SJSA1 (cell line): ENCODE results near the gene FOSB. TPM values are rescaled to one million over a fixed set of nuclear protein-coding genes. Genes with fewer than 3 reads are reported as not detected.
"Not testable (repeated sequence)": the region's sequence is repeated elsewhere in the genome, so short reads cannot be mapped to it uniquely, and the experiment has no call there.

ENCODE experiments used
- DNase-seq, 2 experiments: peaks; one replicate each; pipeline ENCODE4 v3.0.0-alpha.2; 2015 to 2020; ENCODE audit warnings: low spot score in 2 of 2, low read depth in 1 of 2
- H3K27ac ChIP-seq: fragments of 250-450 bp; sonication (Bioruptor Pico); 2 replicates; pipeline ENCODE4 v1.5.1; 2020; ENCODE audit warnings: mild to moderate bottlenecking, moderate library complexity
- H3K27me3 ChIP-seq: fragments of 250-450 bp; sonication (Bioruptor Pico); replicated peaks from 2 replicates; pipeline ENCODE4 v1.5.1; 2020; ENCODE audit warnings: mild to moderate bottlenecking, moderate library complexity
- H3K36me3 ChIP-seq: fragments of 250-450 bp; sonication (Bioruptor Pico); 2 replicates; pipeline ENCODE4 v1.5.1; 2020; ENCODE audit warnings: mild to moderate bottlenecking
- H3K4me1 ChIP-seq: fragments of 250-450 bp; sonication (Bioruptor Pico); replicated peaks from 2 replicates; pipeline ENCODE4 v1.6.1; 2021; ENCODE audit warnings: mild to moderate bottlenecking
- H3K4me3 ChIP-seq: fragments of 250-450 bp; sonication (Bioruptor Pico); 2 replicates; pipeline ENCODE4 v1.5.1; 2020; ENCODE audit warnings: mild to moderate bottlenecking
- H3K9me3 ChIP-seq: fragments of 250-450 bp; sonication (Bioruptor Pico); replicated peaks from 2 replicates; pipeline ENCODE4 v1.5.1; 2020; ENCODE audit warnings: mild to moderate bottlenecking
- total RNA-seq: library from RNA; depleted of rRNA; stranded (reverse); fragments of >200 nt; shearing (Covaris generic); gene quantifications from 2 replicates; pipeline ENCODE4 v1.2.3, GENCODE V29; 2014; rRNA removed

FOSB gene
- total RNA-seq, result 1.1 TPM in 1 of 2 replicates, not detected in the other

DNA sequence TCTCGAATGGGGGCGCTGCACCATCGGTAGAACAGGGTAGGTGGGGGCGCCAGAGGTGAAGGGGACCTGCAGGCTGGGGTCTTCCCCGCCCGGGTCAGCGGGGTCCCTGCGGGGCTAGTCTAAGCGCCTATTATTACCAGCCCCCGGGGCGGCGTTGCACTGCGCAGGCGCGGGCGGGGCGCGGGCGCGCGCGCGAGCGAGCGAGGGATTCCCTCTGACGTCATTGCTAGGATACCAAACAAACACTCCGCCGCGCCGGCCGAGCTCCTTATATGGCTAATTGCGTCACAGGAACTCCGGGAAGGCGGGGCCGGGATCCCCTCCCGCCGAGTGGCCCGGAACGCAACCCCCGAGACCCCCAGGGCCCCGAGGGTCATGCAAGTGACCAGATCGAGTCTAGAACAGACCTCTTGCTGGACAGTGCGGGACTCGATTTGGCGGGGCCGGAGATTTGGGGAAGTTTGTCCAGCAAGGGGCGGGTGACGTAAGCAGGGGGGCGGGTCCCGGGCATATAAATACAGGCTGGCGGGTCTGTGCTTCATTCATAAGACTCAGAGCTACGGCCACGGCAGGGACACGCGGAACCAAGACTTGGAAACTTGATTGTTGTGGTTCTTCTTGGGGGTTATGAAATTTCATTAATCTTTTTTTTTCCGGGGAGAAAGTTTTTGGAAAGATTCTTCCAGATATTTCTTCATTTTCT lies at the start of gene FOSB:
Gene FOSB (plus strand): TSS at position 541 of the 703 bp plus-strand sequence. CDS start 591 bp downstream, outside the sequence.
- DNase-seq, result peak; percentile 93 to 95
- peak within 1 kb of the TSS; percentile 90 for H3K27ac ChIP-seq
- H3K4me3 ChIP-seq, result peak within 1 kb of the TSS; percentile 49
- no peaks in the 10 kb centered on the region for H3K9me3 ChIP-seq
- H3K4me1 ChIP-seq, result peaks cover 24% of the 10 kb centered on the region
- no peaks in the 10 kb centered on the region for H3K27me3 ChIP-seq
- H3K36me3 ChIP-seq, result no peaks in the 10 kb centered on the region

DNA sequence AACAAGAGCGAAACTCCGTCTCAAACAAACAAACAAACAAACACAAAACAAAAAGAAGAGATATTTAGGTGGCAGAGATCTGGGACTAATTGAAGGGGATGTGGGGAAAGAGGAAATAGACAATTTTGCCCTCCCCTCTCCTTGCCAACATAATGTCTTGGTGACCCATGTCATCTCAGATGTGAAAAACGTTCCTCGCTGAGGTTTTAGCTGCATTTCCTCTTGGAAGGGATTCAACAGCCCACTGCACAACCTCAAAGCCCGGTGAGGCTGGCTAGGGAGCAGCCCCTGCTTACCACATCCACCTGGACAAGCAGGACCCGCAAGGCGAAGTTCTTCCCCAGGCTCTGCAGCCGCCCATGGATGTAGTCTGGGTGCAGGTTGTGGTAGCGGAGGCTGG lies 49.0 kb upstream of the FOSB start:
- Histone ChIP-seq H3K4me1 (peaks cover 6% of the 10 kb centered on the region), H3K9me3 (no peaks in the 10 kb centered on the region), H3K4me3 (no peak overlapping the region), H3K36me3 (peaks cover 71% of the 10 kb centered on the region), H3K27ac (no peak overlapping the region), H3K27me3 (no peaks in the 10 kb centered on the region)
- no peak for DNase-seq

GRCh38 chr19:45419396-45419795 lies 48.4 kb upstream of the FOSB start:
- Histone ChIP-seq H3K9me3 (no peaks in the 10 kb centered on the region), H3K27me3 (no peaks in the 10 kb centered on the region), H3K27ac (no peak overlapping the region), H3K4me3 (no peak overlapping the region), H3K36me3 (peaks cover 65% of the 10 kb centered on the region), H3K4me1 (peaks cover 11% of the 10 kb centered on the region)
- no peak for DNase-seq

- Histone ChIP-seq H3K27ac (no peak overlapping the region), H3K4me3 (no peak overlapping the region), H3K36me3 (peaks cover 60% of the 10 kb centered on the region)
Observed at GRCh38 chr19:45419895-45420294, 47.9 kb upstream of the FOSB start.

DNA sequence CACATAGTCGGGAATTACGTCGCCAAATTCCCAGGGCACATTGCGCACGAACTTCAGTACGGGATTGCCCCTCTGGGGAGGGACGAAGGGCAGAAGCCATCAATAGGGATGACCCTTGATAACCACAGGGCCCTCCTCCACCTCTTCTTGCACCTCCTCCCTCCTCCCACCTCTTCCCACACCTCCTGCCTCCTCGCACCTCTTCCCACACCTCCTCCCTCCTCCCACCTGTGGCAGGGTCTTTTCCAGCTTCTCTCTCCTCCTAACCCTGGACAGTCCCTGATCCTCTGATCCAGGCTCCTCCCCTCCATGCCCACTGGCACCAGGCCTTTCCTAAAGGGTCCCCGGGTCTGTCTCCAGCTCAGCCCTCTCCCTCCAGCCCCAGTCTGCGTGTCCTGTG lies 47.4 kb upstream of the FOSB start:
- Histone ChIP-seq H3K4me3 (no peak overlapping the region), H3K4me1 (peaks cover 16% of the 10 kb centered on the region), H3K36me3 (peaks cover 59% of the 10 kb centered on the region), H3K9me3 (no peaks in the 10 kb centered on the region), H3K27me3 (no peaks in the 10 kb centered on the region), H3K27ac (no peak overlapping the region)
- no peak for DNase-seq

More at GRCh38 chr19:45419895-45420294, 47.9 kb upstream of the FOSB start:
- DNase-seq, result no peak
- Histone ChIP-seq H3K27me3 (no peaks in the 10 kb centered on the region), H3K4me1 (peaks cover 11% of the 10 kb centered on the region), H3K9me3 (no peaks in the 10 kb centered on the region)

- H3K9me3 ChIP-seq, result no peaks in the 10 kb centered on the region
- peaks cover 21% of the 10 kb centered on the region for H3K4me1 ChIP-seq
- DNase-seq, result no peak
- H3K27me3 ChIP-seq, result no peaks in the 10 kb centered on the region
- H3K27ac ChIP-seq, result no peak overlapping the region
- no peak overlapping the region for H3K4me3 ChIP-seq
- peaks cover 55% of the 10 kb centered on the region for H3K36me3 ChIP-seq
Observed at GRCh38 chr19:45420871-45421270, 46.9 kb upstream of the FOSB start.

- Histone ChIP-seq H3K27me3 (no peaks in the 10 kb centered on the region), H3K27ac (no peak overlapping the region), H3K4me1 (peaks cover 21% of the 10 kb centered on the region), H3K9me3 (no peaks in the 10 kb centered on the region), H3K36me3 (peaks cover 50% of the 10 kb centered on the region), H3K4me3 (no peak overlapping the region)
- no peak for DNase-seq
Observed at GRCh38 chr19:45421947-45422498, 45.8 kb upstream of the FOSB start.

DNA sequence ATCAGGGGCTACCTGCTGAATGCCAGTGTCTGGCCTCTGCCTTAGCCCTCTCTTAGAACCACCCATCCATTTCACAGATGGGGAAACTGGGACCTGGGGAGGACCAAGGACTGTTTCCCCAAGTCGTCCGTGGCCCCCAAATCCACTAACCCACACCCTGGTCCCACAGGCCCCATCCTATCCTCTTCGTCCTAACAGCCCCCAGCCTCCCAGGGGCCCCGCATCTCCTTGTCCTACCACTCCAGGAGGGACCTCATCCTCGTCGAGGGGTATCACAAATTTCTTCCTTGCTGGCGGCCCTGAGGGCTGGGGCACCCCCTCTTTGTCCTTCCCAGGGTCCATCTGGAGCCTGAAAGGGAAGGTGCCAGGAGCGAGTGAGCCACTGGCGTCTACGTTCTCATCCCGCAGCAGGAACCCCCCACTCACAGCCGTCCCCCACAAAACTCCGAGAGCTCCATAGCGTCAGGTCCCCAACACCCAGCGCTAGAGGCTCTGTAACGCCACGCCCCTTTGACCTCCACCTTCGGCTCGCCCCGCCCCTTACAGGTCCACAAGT lies 44.7 kb upstream of the FOSB start:
- H3K4me1 ChIP-seq, result peaks cover 28% of the 10 kb centered on the region
- DNase-seq, result no peak
- H3K9me3 ChIP-seq, result no peaks in the 10 kb centered on the region
- H3K27ac ChIP-seq, result no peak overlapping the region
- peak overlapping the region; percentile 61 for H3K4me3 ChIP-seq
- peaks cover 39% of the 10 kb centered on the region for H3K36me3 ChIP-seq
- no peaks in the 10 kb centered on the region for H3K27me3 ChIP-seq

- Histone ChIP-seq H3K27me3 (no peaks in the 10 kb centered on the region), H3K36me3 (peaks cover 33% of the 10 kb centered on the region)
Observed at GRCh38 chr19:45423589-45424190, 44.1 kb upstream of the FOSB start, which contains the start of gene ERCC1. Gene ERCC1, minus strand, starts transcription at chr19:45423917. Its CDS starts 543 bp downstream, at chr19:45423374.

GRCh38 chr19:45424191-45425058 lies 43.4 kb upstream of the FOSB start:
- Histone ChIP-seq H3K4me1 (peaks cover 38% of the 10 kb centered on the region), H3K27me3 (no peaks in the 10 kb centered on the region), H3K36me3 (peaks cover 26% of the 10 kb centered on the region), H3K27ac (peak overlapping the region; percentile 88), H3K9me3 (no peaks in the 10 kb centered on the region), H3K4me3 (peak overlapping the region; percentile 61)
- DNase-seq, result peak; percentile 93 to 96

More at GRCh38 chr19:45423589-45424190, 44.1 kb upstream of the FOSB start, which contains the start of gene ERCC1:
- Histone ChIP-seq H3K4me3 (peak within 1 kb of the TSS; percentile 61), H3K27ac (peak within 1 kb of the TSS; percentile 88), H3K9me3 (no peaks in the 10 kb centered on the region), H3K4me1 (peaks cover 33% of the 10 kb centered on the region)
- peak; percentile 94 to 96 for DNase-seq

GRCh38 chr19:45428384-45429231 lies 39.2 kb upstream of the FOSB start:
- peaks cover 33% of the 10 kb centered on the region for H3K4me1 ChIP-seq
- peak overlapping the region; percentile 58 for H3K27ac ChIP-seq
- H3K27me3 ChIP-seq, result no peaks in the 10 kb centered on the region
- H3K9me3 ChIP-seq, result no peaks in the 10 kb centered on the region
- H3K36me3 ChIP-seq, result no peaks in the 10 kb centered on the region
- peak; percentile 68 to 72 for DNase-seq
- peak overlapping the region; percentile 47 for H3K4me3 ChIP-seq

GRCh38 chr19:45429896-45430295 lies 37.9 kb upstream of the FOSB start:
- not testable (repeated sequence) for H3K4me3 ChIP-seq, H3K27ac ChIP-seq, H3K9me3 ChIP-seq, H3K36me3 ChIP-seq, H3K27me3 ChIP-seq, DNase-seq
- peaks cover 27% of the 10 kb centered on the region for H3K4me1 ChIP-seq
